ENCODE measurements around the gene DERL3.

GRCh38 chr22:23787600-23787896, 51.3 kb downstream of the DERL3 start:
- TF ChIP-seq CTCF (IDR thresholded peaks at IDR 0.05) (no peak), POLR2A (IDR thresholded peaks at IDR 0.05) (no peak), EP300 (IDR thresholded peaks at IDR 0.05) (no peak), POLR2AphosphoS5 (IDR thresholded peaks at IDR 0.05) (no peak)

Data from gastroesophageal sphincter (tissue), 3 donors.